GM10266 (cell line): ENCODE measurements around the gene CDH22.

ENCODE experiments used
- DNase-seq: peaks from one replicate; pipeline ENCODE4 v3.0.0; 2012; ENCODE audit errors: extremely low spot score
- TF ChIP-seq, protein P1 (sequence below): IDR thresholded peaks from 2 replicates; pipeline ENCODE4 v1.5.1; 2012; ENCODE audit warnings: mild to moderate bottlenecking, low read depth; ENCODE audit not compliant: control insufficient read depth, insufficient read depth; ENCODE audit errors: missing control alignments

The CDH22 gene

DNA sequence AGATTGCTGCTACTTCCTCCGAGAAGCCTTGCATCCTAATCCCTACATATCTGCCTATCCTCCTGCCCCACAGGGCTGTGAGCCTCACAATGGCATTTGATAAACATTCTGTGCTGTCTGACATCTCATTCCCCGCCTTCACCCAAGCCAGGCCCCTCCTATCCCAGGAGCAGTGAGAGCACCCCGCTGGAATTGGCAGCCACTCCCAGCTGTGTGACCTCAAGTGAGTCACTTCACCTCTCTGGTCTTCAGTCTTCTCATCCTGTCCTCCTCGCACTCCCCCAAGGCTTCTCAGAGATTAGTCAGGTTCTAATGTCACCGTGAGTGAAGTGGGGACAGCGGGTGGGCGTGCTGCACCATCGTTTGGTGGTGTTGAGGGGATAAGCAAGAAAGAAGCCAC lies 81.7 kb downstream of the CDH22 start:
- DNase-seq = no peak
- TF ChIP-seq, protein P1, sequence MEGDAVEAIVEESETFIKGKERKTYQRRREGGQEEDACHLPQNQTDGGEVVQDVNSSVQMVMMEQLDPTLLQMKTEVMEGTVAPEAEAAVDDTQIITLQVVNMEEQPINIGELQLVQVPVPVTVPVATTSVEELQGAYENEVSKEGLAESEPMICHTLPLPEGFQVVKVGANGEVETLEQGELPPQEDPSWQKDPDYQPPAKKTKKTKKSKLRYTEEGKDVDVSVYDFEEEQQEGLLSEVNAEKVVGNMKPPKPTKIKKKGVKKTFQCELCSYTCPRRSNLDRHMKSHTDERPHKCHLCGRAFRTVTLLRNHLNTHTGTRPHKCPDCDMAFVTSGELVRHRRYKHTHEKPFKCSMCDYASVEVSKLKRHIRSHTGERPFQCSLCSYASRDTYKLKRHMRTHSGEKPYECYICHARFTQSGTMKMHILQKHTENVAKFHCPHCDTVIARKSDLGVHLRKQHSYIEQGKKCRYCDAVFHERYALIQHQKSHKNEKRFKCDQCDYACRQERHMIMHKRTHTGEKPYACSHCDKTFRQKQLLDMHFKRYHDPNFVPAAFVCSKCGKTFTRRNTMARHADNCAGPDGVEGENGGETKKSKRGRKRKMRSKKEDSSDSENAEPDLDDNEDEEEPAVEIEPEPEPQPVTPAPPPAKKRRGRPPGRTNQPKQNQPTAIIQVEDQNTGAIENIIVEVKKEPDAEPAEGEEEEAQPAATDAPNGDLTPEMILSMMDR = no peak

DNA sequence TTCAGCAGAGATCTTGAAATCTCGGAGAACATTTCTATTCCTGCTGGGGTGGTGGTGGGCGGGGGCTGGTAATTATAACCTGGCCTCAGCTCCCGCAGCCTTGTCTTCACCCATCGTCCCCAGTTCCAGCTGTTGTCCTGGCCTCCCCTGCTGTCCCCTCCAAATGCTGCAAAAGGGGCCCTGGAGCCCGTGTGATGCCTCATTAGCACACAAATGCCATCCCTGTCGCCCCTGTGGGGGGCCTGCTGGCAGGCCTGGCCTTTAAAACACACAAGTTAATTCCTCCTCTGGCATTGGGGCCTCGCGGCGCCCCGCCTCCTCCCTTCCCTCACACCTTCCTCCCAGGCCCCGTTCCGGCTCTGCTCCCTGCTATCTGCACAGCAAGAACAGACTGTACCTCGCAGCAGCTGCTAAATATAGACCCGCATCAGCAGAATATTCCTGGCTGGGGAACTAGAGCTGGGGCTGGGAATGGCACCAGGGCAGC lies 85.7 kb downstream of the CDH22 start:
- TF ChIP-seq, protein P1 = no peak
- DNase-seq = no peak

GRCh38 chr20:46221256-46221833 lies 87.0 kb downstream of the CDH22 start:
- DNase-seq = no peak
- TF ChIP-seq, protein P1 = no peak

GRCh38 chr20:46220455-46221207 lies 87.7 kb downstream of the CDH22 start:
- TF ChIP-seq, protein P1 = no peak
- no peak for DNase-seq

- DNase-seq = no peak
- TF ChIP-seq, protein P1 = no peak
Measured at GRCh38 chr20:46219920-46220319, 88.4 kb downstream of the CDH22 start.

DNA sequence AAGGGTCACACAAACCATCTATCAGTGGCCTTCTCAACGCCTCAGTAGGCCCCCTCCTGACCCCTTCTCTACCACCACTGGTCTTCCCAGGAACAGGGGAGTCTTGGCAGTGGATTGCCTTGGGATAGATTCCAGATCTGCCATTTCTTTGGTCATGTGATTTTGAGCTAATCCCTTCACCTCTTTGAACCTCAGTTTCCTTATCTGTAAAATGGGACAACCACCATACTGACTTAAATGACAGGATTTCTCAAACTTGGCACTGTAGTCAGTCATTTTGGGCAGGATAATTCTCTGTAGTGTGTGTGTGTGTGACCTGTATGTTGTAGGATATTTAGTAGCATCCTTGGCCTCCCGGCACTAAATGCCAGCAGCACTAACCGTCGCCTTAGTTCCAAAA lies 89.1 kb downstream of the CDH22 start:
- TF ChIP-seq, protein P1 = no peak
- no peak for DNase-seq

GRCh38 chr20:46218656-46219055 lies 89.6 kb downstream of the CDH22 start:
- TF ChIP-seq, protein P1 = no peak
- no peak for DNase-seq
